GM12878 (cell line): Measurements from ENCODE around the gene CD300LG.

Experiments
- EP300 ChIP-seq, 2 experiments: fragments of 150-350 bp in 1 of 2; IDR thresholded peaks; 2 replicates each; pipeline ENCODE4 v1.6.1; 2011 to 2012; ENCODE audit warnings: low read depth in 2 of 2, low read length in 2 of 2, borderline replicate concordance in 1 of 2, improper control_type of control experiment in 1 of 2, inconsistent platforms in 1 of 2; ENCODE audit not compliant: control insufficient read depth in 1 of 2
- TF ChIP-seq, protein P1 (sequence below): fragments of 450-650 bp; IDR thresholded peaks from 2 replicates; pipeline ENCODE4 v1.6.1; 2016; ENCODE audit warnings: mild to moderate bottlenecking

DNA sequence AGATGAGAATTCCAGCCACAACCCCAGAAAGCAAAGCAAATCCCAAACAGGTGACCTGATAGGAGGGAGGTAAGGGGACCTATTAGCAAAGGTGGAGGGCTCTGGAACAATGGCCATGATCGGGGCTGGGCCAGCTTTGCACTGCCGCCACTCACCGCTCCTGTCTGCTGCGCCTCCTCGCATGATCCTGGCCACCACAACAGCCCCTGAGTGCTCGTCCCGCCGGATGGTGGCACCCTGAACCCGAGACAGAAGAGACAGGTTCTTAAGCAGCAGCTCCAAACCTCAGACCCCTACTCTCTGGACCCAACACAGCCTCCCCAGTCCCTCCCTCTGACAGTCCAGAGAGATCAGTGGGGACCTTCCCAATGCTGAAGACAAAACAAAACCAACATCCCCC, 19.4 kb upstream of the CD300LG start:
- TF ChIP-seq, protein P1, sequence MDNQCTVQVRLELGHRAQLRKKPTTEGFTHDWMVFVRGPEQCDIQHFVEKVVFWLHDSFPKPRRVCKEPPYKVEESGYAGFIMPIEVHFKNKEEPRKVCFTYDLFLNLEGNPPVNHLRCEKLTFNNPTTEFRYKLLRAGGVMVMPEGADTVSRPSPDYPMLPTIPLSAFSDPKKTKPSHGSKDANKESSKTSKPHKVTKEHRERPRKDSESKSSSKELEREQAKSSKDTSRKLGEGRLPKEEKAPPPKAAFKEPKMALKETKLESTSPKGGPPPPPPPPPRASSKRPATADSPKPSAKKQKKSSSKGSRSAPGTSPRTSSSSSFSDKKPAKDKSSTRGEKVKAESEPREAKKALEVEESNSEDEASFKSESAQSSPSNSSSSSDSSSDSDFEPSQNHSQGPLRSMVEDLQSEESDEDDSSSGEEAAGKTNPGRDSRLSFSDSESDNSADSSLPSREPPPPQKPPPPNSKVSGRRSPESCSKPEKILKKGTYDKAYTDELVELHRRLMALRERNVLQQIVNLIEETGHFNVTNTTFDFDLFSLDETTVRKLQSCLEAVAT = no peak
- TF ChIP-seq EP300 (IDR thresholded peaks at IDR 0.05; ENCODE audit: borderline replicate concordance in 1 of 2, control insufficient read depth in 1 of 2, low read depth in 2 of 2, low read length in 2 of 2) = no peak
